Measurements from ENCODE around the gene PRKCQ. TPM values are rescaled to one million over a fixed set of nuclear protein-coding genes. Genes with fewer than 3 reads are reported as not detected.

Gene PRKCQ
- total and polyA plus RNA-seq, 7 experiments from 2014 or later = 44.3 to 74.5 (median 65.8) TPM

GRCh38 chr10:6494936-6495592 is 85.0 kb downstream of the PRKCQ start:
- CTCF ChIA-PET = interaction anchor here (0.5 to 1.6 kb wide), 4 partner anchors 19 to 86 kb away, joined by 3 to 5 read pairs (median 4); no protein-coding TSS in a partner anchor
- no peaks in the 10 kb centered on the region for H3K9me3 ChIP-seq (ENCODE audit: control insufficient read depth in 2 of 3, low read length in 3 of 3)
- H3K4me3 Mint-ChIP-seq = no peak overlapping the region
- H3K4me1 ChIP-seq (ENCODE audit: control insufficient read depth in 2 of 2, insufficient read depth in 2 of 2, low read length in 2 of 2) = peaks cover 39 to 84% of the 10 kb centered on the region in 2 donors
- peaks cover 0 to 5% (median 0%) of the 10 kb centered on the region in 11 donors for H3K9me3 Mint-ChIP-seq
- H3K27ac Mint-ChIP-seq = no peak overlapping the region
- H3K4me3 ChIP-seq (ENCODE audit: low read length) = peak overlapping the region; percentile 42
- peak overlapping the region; percentile 71 for H3K27ac ChIP-seq (ENCODE audit: low read depth, low read length)
- peaks cover 9 to 44% (median 29%) of the 10 kb centered on the region in 7 donors for H3K4me1 Mint-ChIP-seq
- no peaks in the 10 kb centered on the region for H3K27me3 ChIP-seq (ENCODE audit: control insufficient read depth in 2 of 2, insufficient read depth in 2 of 2, low read length in 2 of 2)
- no peaks in the 10 kb centered on the region for H3K27me3 Mint-ChIP-seq
- peaks cover 22 to 65% (median 28%) of the 10 kb centered on the region in 3 experiments for H3K36me3 ChIP-seq (ENCODE audit: control insufficient read depth in 2 of 3, insufficient read depth in 3 of 3, low read length in 3 of 3)
- POLR2A ChIA-PET = interaction anchor here (0.6 to 2.7 kb wide), 6 partner anchors 9 to 94 kb away, joined by 3 to 10 read pairs (median 4); no protein-coding TSS in a partner anchor
- H3K36me3 Mint-ChIP-seq = peaks cover 18 to 40% (median 33%) of the 10 kb centered on the region in 5 donors
- ATAC-seq = peak; percentile 79
- peak in 7 of 9 donors; percentile 51 to 79 (median 73) for DNase-seq
- intact Hi-C loops (cut with micrococcal nuclease) = loop anchor here (1.0 to 10.0 kb wide), 6 partner anchors 21 to 150 kb away; no protein-coding TSS in a partner anchor

- H3K27ac Mint-ChIP-seq = no peak overlapping the region
- Histone ChIP-seq H3K36me3 (ENCODE audit: control insufficient read depth in 2 of 3, insufficient read depth in 3 of 3, low read length in 3 of 3) (peaks cover 26 to 72% (median 33%) of the 10 kb centered on the region in 3 experiments), H3K27ac (ENCODE audit: low read depth, low read length) (peak overlapping the region; percentile 71), H3K9me3 (ENCODE audit: control insufficient read depth in 2 of 3, low read length in 3 of 3) (no peaks in the 10 kb centered on the region), H3K27me3 (ENCODE audit: control insufficient read depth in 2 of 2, insufficient read depth in 2 of 2, low read length in 2 of 2) (no peaks in the 10 kb centered on the region), H3K4me3 (ENCODE audit: low read length) (peak overlapping the region; percentile 42), H3K4me1 (ENCODE audit: control insufficient read depth in 2 of 2, insufficient read depth in 2 of 2, low read length in 2 of 2) (peaks cover 39 to 84% of the 10 kb centered on the region in 2 donors)
- DNase-seq (no peak), ATAC-seq (no peak)
- peaks cover 21 to 45% (median 40%) of the 10 kb centered on the region in 5 donors for H3K36me3 Mint-ChIP-seq
- no peak overlapping the region for H3K4me3 Mint-ChIP-seq
- POLR2A ChIA-PET = interaction anchor here (0.9 to 2.7 kb wide), 4 partner anchors 21 to 94 kb away, joined by 3 to 10 read pairs (median 3); partner anchors contain the start of gene PRKCQ
- H3K4me1 Mint-ChIP-seq = peaks cover 9 to 46% (median 31%) of the 10 kb centered on the region in 7 donors
- H3K9me3 Mint-ChIP-seq = peaks cover 0 to 5% (median 0%) of the 10 kb centered on the region in 11 donors
- CTCF ChIA-PET = interaction anchor here (0.9 to 1.6 kb wide), 3 partner anchors 18 to 107 kb away, joined by 4 to 5 read pairs (median 4); no protein-coding TSS in a partner anchor
- H3K27me3 Mint-ChIP-seq = no peaks in the 10 kb centered on the region
- intact Hi-C loops (cut with micrococcal nuclease) = loop anchor here in 1 of 2 donors (10.0 kb wide), 1 partner anchor 150 kb away; no protein-coding TSS in a partner anchor
These were observed 85.6 kb downstream of the PRKCQ start for GRCh38 chr10:6494442-6494819.

- H3K27ac Mint-ChIP-seq = no peak overlapping the region
- H3K9me3 Mint-ChIP-seq = peaks cover 0 to 4% (median 0%) of the 10 kb centered on the region in 11 donors
- H3K4me3 Mint-ChIP-seq = no peak overlapping the region
- peaks cover 5 to 45% (median 27%) of the 10 kb centered on the region in 7 donors for H3K4me1 Mint-ChIP-seq
- POLR2A ChIA-PET = interaction anchor here (0.6 to 2.7 kb wide), 4 partner anchors 20 to 90 kb away, joined by 3 to 10 read pairs (median 4); partner anchors contain the start of gene PRKCQ
- CTCF ChIA-PET = interaction anchor here (0.8 to 1.6 kb wide), 5 partner anchors 18 to 108 kb away, joined by 3 to 5 read pairs (median 4); no protein-coding TSS in a partner anchor
- no peak for DNase-seq
- peaks cover 25 to 46% (median 41%) of the 10 kb centered on the region in 5 donors for H3K36me3 Mint-ChIP-seq
- H3K27ac ChIP-seq (ENCODE audit: low read depth, low read length) = peak overlapping the region; percentile 71
- no peak overlapping the region for H3K4me3 ChIP-seq (ENCODE audit: low read length)
- peaks cover 34 to 81% of the 10 kb centered on the region in 2 donors for H3K4me1 ChIP-seq (ENCODE audit: control insufficient read depth in 2 of 2, insufficient read depth in 2 of 2, low read length in 2 of 2)
- peaks cover 26 to 78% (median 35%) of the 10 kb centered on the region in 3 experiments for H3K36me3 ChIP-seq (ENCODE audit: control insufficient read depth in 2 of 3, insufficient read depth in 3 of 3, low read length in 3 of 3)
- no peaks in the 10 kb centered on the region for H3K27me3 Mint-ChIP-seq
- H3K9me3 ChIP-seq (ENCODE audit: control insufficient read depth in 2 of 3, low read length in 3 of 3) = no peaks in the 10 kb centered on the region
- H3K27me3 ChIP-seq (ENCODE audit: control insufficient read depth in 2 of 2, insufficient read depth in 2 of 2, low read length in 2 of 2) = no peaks in the 10 kb centered on the region
- ATAC-seq = peak; percentile 10
- intact Hi-C loops (cut with micrococcal nuclease) = loop anchor here in 1 of 2 donors (1.0 to 10.0 kb wide), 2 partner anchors 10 to 149 kb away; no protein-coding TSS in a partner anchor
These were observed 86.3 kb downstream of the PRKCQ start for GRCh38 chr10:6493521-6494441.

DNA sequence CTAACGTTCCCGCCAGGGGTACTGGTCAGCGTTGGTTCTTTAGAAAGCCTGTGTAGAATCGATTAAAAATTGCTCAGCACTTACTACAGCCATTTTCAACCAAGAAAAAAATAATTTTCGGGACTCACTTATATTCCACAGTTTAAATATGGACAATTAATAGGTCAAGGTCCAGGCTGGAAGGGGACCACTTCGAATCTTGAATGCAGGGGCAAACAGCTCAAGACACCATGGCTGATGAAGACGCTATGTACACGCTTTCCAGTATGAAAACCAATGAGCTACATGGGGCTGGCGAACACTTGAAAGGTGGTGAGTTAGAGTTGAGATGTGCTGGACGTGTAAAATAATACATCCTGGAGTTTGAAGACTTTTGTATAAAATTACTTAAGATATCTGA is 87.2 kb downstream of the PRKCQ start:
- DNase-seq = no peak
- H3K36me3 ChIP-seq (ENCODE audit: control insufficient read depth in 2 of 3, insufficient read depth in 3 of 3, low read length in 3 of 3) = peaks cover 21 to 78% (median 35%) of the 10 kb centered on the region in 3 experiments
- peaks cover 20 to 41% (median 37%) of the 10 kb centered on the region in 5 donors for H3K36me3 Mint-ChIP-seq
- peaks cover 0 to 41% (median 18%) of the 10 kb centered on the region in 7 donors for H3K4me1 Mint-ChIP-seq
- no peaks in the 10 kb centered on the region for H3K27me3 Mint-ChIP-seq
- peak overlapping the region in 2 of 9 donors; percentile 52 to 68 for H3K27ac Mint-ChIP-seq
- intact Hi-C loops (cut with micrococcal nuclease) = loop anchor here in 1 of 2 donors (1.0 to 10.0 kb wide), 2 partner anchors 10 to 148 kb away; no protein-coding TSS in a partner anchor
- no peaks in the 10 kb centered on the region for H3K9me3 ChIP-seq (ENCODE audit: control insufficient read depth in 2 of 3, low read length in 3 of 3)
- peaks cover 25 to 72% of the 10 kb centered on the region in 2 donors for H3K4me1 ChIP-seq (ENCODE audit: control insufficient read depth in 2 of 2, insufficient read depth in 2 of 2, low read length in 2 of 2)
- peak overlapping the region; percentile 8 for H3K27ac ChIP-seq (ENCODE audit: low read depth, low read length)
- CTCF ChIA-PET = interaction anchor here (1.0 kb wide), 2 partner anchors 19 kb away, joined by 3 to 4 read pairs; no protein-coding TSS in a partner anchor
- POLR2A ChIA-PET = interaction anchor here (1.0 to 2.7 kb wide), 2 partner anchors 19 to 34 kb away, joined by 3 to 10 read pairs; no protein-coding TSS in a partner anchor
- H3K9me3 Mint-ChIP-seq = no peaks in the 10 kb centered on the region
- peak overlapping the region; percentile 26 for H3K4me3 ChIP-seq (ENCODE audit: low read length)
- no peaks in the 10 kb centered on the region for H3K27me3 ChIP-seq (ENCODE audit: control insufficient read depth in 2 of 2, insufficient read depth in 2 of 2, low read length in 2 of 2)
- H3K4me3 Mint-ChIP-seq = peak overlapping the region in 3 of 10 donors; percentile 28 to 48 (median 46)
- ATAC-seq = no peak

DNA sequence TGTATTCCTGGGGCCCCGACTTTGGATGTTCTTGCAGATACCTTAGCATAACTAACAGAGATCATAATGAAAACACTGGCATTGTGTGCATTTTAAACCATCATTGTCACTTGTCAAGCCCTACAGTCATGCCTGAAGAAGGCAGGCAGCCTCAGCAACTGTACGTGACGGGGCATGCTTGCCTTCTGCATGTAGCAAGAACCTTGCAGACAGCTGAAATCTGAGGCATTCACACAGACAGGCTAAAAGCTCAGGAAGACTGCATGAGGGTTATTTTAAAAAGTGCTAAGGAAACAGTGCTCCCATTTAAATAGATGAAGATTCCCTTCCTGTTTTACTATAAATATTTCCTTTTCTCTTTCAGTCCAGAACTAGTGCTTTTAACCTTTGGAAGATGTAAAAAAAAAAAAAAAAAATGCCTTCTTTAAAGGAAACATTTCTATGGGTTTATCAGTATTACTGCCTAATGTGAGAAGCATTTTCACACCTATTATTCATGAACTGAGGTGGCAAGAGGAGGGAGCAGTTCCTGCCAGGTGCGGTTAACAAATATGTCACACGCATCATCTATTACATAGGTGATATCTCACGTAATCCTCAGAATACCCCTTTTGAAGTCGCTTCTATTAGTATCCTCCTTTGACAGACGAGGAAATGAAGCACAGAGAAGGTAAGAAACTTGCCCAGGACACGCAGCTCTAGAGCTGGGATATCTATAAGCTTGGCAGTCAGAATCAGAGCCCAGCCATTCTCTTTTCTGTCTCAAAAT is 88.1 kb downstream of the PRKCQ start:
- ATAC-seq (peak; percentile 70), DNase-seq (no peak)
- Mint-ChIP-seq H3K4me1 (peaks cover 0 to 40% (median 19%) of the 10 kb centered on the region in 7 donors), H3K27me3 (no peaks in the 10 kb centered on the region), H3K27ac (peak overlapping the region in 6 of 9 donors; percentile 63 to 84 (median 73)), H3K36me3 (peaks cover 20 to 45% (median 40%) of the 10 kb centered on the region in 5 donors), H3K9me3 (no peaks in the 10 kb centered on the region), H3K4me3 (peak overlapping the region in 2 of 10 donors; percentile 43 to 88)
- Histone ChIP-seq H3K4me3 (ENCODE audit: low read length) (peak overlapping the region; percentile 26), H3K27me3 (ENCODE audit: control insufficient read depth in 2 of 2, insufficient read depth in 2 of 2, low read length in 2 of 2) (no peaks in the 10 kb centered on the region), H3K9me3 (ENCODE audit: control insufficient read depth in 2 of 3, low read length in 3 of 3) (no peaks in the 10 kb centered on the region), H3K4me1 (ENCODE audit: control insufficient read depth in 2 of 2, insufficient read depth in 2 of 2, low read length in 2 of 2) (peaks cover 24 to 66% of the 10 kb centered on the region in 2 donors), H3K27ac (ENCODE audit: low read depth, low read length) (peak overlapping the region; percentile 11), H3K36me3 (ENCODE audit: control insufficient read depth in 2 of 3, insufficient read depth in 3 of 3, low read length in 3 of 3) (peaks cover 13 to 78% (median 30%) of the 10 kb centered on the region in 3 experiments)
- CTCF ChIA-PET = interaction anchor here (1.0 kb wide), 1 partner anchor 18 kb away, joined by 3 read pairs; no protein-coding TSS in a partner anchor
- intact Hi-C loops (cut with micrococcal nuclease) = loop anchor here in 1 of 2 donors (10.0 kb wide), 1 partner anchor 147 kb away; no protein-coding TSS in a partner anchor
- POLR2A ChIA-PET = no interaction called here

All from naive thymus-derived CD4-positive, alpha-beta T cell (primary cell).